GM12865 (cell line): Measurements from ENCODE around the gene SMIM27.

ENCODE experiments used
- DNase-seq: peaks from one replicate; pipeline ENCODE4 v3.0.0; 2010; ENCODE audit warnings: low read depth
- H3K4me3 ChIP-seq: 2 replicates; pipeline ENCODE4 v1.5.1; 2011; ENCODE audit warnings: mild to moderate bottlenecking, low read depth, low read length, control low read depth
- TF ChIP-seq, protein P1 (sequence below): IDR thresholded peaks from 2 replicates; pipeline ENCODE4 v1.5.1; 2011; ENCODE audit warnings: low read length, control low read depth, low read depth, inconsistent platforms; ENCODE audit not compliant: insufficient read depth; ENCODE audit errors: missing control alignments

The SMIM27 gene

GRCh38 chr9:32580631-32581300, 28.6 kb downstream of the SMIM27 start:
- no peak overlapping the region for H3K4me3 ChIP-seq
- TF ChIP-seq, protein P1, sequence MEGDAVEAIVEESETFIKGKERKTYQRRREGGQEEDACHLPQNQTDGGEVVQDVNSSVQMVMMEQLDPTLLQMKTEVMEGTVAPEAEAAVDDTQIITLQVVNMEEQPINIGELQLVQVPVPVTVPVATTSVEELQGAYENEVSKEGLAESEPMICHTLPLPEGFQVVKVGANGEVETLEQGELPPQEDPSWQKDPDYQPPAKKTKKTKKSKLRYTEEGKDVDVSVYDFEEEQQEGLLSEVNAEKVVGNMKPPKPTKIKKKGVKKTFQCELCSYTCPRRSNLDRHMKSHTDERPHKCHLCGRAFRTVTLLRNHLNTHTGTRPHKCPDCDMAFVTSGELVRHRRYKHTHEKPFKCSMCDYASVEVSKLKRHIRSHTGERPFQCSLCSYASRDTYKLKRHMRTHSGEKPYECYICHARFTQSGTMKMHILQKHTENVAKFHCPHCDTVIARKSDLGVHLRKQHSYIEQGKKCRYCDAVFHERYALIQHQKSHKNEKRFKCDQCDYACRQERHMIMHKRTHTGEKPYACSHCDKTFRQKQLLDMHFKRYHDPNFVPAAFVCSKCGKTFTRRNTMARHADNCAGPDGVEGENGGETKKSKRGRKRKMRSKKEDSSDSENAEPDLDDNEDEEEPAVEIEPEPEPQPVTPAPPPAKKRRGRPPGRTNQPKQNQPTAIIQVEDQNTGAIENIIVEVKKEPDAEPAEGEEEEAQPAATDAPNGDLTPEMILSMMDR, result no peak
- DNase-seq, result no peak

DNA sequence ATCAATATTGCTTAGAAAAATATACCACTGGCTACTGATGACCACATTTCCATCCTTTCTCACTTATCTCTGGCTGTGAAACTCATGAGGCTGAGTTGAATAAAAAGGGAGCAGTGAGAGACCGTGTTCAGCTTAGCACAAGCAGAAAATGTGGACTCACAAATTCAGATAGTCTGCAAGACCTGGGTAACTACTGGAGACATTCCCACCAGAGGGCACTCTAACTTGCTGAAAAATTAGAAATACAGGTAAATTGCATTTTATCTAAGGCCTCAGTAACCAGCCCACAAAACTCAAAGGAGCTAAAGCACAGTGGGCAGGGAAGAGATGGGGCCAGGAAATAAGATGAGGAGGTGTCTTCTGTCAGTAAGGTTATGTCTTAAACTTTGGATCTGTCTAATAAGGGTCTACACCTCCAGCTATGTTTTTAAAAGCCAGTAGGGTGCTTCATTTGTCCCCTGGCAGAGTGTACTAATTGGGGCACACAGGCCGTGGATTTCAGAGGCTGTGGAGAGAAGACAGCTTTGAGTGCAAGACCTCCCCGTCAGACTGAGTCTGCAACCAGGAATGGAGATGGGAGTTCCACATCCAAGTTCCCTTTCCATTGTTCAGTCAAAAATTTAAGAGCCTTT, 29.5 kb downstream of the SMIM27 start:
- peak; percentile 70 for DNase-seq
- TF ChIP-seq, protein P1, result peak; percentile 58
- H3K4me3 ChIP-seq, result no peak overlapping the region

GRCh38 chr9:32584784-32585183, 32.7 kb downstream of the SMIM27 start:
- H3K4me3 ChIP-seq, result no peak overlapping the region
- TF ChIP-seq, protein P1, result no peak
- DNase-seq, result no peak

GRCh38 chr9:32587901-32588300, 35.8 kb downstream of the SMIM27 start:
- no peak for DNase-seq
- TF ChIP-seq, protein P1, result no peak
- no peak overlapping the region for H3K4me3 ChIP-seq

- H3K4me3 ChIP-seq, result no peak overlapping the region
- DNase-seq, result peak; percentile 48
- TF ChIP-seq, protein P1, result peak; percentile 40
Measured at GRCh38 chr9:32589083-32589723, 37.1 kb downstream of the SMIM27 start.

DNA sequence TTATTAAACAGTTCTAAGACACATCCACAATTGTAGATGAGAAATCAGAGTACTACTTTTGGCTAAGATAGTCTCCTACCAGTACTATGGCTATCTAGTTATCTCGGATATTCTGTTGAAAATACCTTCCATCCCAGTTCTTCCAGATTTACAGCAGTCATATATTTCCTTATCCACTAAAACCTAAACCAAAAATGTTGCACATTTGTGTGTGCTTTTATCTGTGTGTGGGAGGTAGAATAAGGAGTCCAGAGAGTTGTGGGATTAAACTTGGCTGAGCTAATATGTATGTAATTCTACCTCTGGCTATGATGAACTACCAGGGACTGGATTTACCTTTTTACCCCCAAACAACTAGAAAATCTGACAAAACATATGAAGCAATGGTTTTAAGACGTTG, 38.3 kb downstream of the SMIM27 start:
- H3K4me3 ChIP-seq, result no peak overlapping the region
- no peak for DNase-seq
- TF ChIP-seq, protein P1, result no peak
